PFSK-1 (cell line): ENCODE measurements around the gene NLGN3.

Source experiments
- FOXP2 ChIP-seq: optimal IDR thresholded peaks from 2 replicates; pipeline ENCODE3; 2011; ENCODE audit warnings: borderline replicate concordance, control low read depth, inconsistent platforms; ENCODE audit not compliant: insufficient read depth; ENCODE audit errors: extremely low read length, extremely low read depth
- POLR2AphosphoS5 ChIP-seq: IDR thresholded peaks from 2 replicates; pipeline ENCODE4 v1.6.1; 2012; ENCODE audit warnings: low read depth, mild to moderate bottlenecking, control low read depth, low read length, moderate library complexity
- REST ChIP-seq, 2 experiments: IDR thresholded peaks; 2 replicates each; pipeline versions ENCODE4 v1.6.1 to v1.8.0; 2011 to 2012; ENCODE audit warnings: low read depth in 2 of 2, low read length in 2 of 2, control low read depth in 1 of 2, inconsistent platforms in 1 of 2, mild to moderate bottlenecking in 1 of 2, moderate library complexity in 1 of 2; ENCODE audit not compliant: insufficient read depth in 1 of 2
- SIN3A ChIP-seq: IDR thresholded peaks from 2 replicates; pipeline ENCODE4 v1.6.1; 2012; ENCODE audit warnings: mild to moderate bottlenecking, low read length, moderate library complexity, borderline replicate concordance; ENCODE audit not compliant: insufficient read depth
- TAF1 ChIP-seq: IDR thresholded peaks from 2 replicates; pipeline ENCODE4 v1.6.1; 2012; ENCODE audit warnings: low read length, control low read depth, borderline replicate concordance; ENCODE audit not compliant: insufficient read depth

GRCh38 chrX:71128915-71129765 lies 15.5 kb upstream of the NLGN3 start:
- TF ChIP-seq TAF1 (no peak), POLR2AphosphoS5 (no peak), REST (IDR thresholded peaks at IDR 0.05; ENCODE audit: insufficient read depth in 1 of 2, low read depth in 2 of 2, low read length in 2 of 2) (no peak), SIN3A (no peak), FOXP2 (peak; percentile 32)
